Rectal smooth muscle tissue (tissue), 1 donor: Measurements from ENCODE around the gene RBM24.

Source experiments
- H3K27ac ChIP-seq: one replicate; pipeline ENCODE4 v1.7.0; 2013; ENCODE audit warnings: low read depth, low read length, inconsistent platforms
- H3K27me3 ChIP-seq: one replicate; pipeline ENCODE4 v1.7.0; 2013; ENCODE audit warnings: low read length; ENCODE audit not compliant: control insufficient read depth, insufficient read depth
- H3K36me3 ChIP-seq: one replicate; pipeline ENCODE4 v1.7.0; 2013; ENCODE audit warnings: low read length; ENCODE audit not compliant: control insufficient read depth, insufficient read depth
- H3K4me1 ChIP-seq: one replicate; pipeline ENCODE4 v1.7.0; 2013; ENCODE audit warnings: low read length; ENCODE audit not compliant: control insufficient read depth, insufficient read depth
- H3K4me3 ChIP-seq: one replicate; pipeline ENCODE4 v1.7.0; 2013; ENCODE audit warnings: low read length
- H3K9ac ChIP-seq: one replicate; pipeline ENCODE4 v1.7.0; 2013; ENCODE audit warnings: low read length

The RBM24 gene

GRCh38 chr6:17271628-17272027 lies 9.5 kb upstream of the RBM24 start:
- Histone ChIP-seq H3K27ac (no peak overlapping the region), H3K4me1 (peaks cover under 1% of the 10 kb centered on the region), H3K27me3 (no peaks in the 10 kb centered on the region), H3K4me3 (no peak overlapping the region), H3K36me3 (no peaks in the 10 kb centered on the region), H3K9ac (no peak overlapping the region)

GRCh38 chr6:17276766-17277165 lies 4.4 kb upstream of the RBM24 start:
- Histone ChIP-seq H3K27ac (no peak overlapping the region), H3K27me3 (no peaks in the 10 kb centered on the region), H3K4me3 (no peak overlapping the region), H3K4me1 (peaks cover 12% of the 10 kb centered on the region), H3K9ac (no peak overlapping the region), H3K36me3 (no peaks in the 10 kb centered on the region)

GRCh38 chr6:17277256-17277655 lies 3.9 kb upstream of the RBM24 start:
- H3K9ac ChIP-seq: no peak overlapping the region
- H3K4me3 ChIP-seq: no peak overlapping the region
- no peak overlapping the region for H3K27ac ChIP-seq

GRCh38 chr6:17278289-17279063 lies 2.7 kb upstream of the RBM24 start:
- Histone ChIP-seq H3K4me1 (peaks cover 19% of the 10 kb centered on the region), H3K36me3 (no peaks in the 10 kb centered on the region), H3K4me3 (no peak overlapping the region), H3K9ac (no peak overlapping the region), H3K27ac (peak overlapping the region; percentile 71), H3K27me3 (no peaks in the 10 kb centered on the region)

More at GRCh38 chr6:17277256-17277655, 3.9 kb upstream of the RBM24 start:
- Histone ChIP-seq H3K36me3 (no peaks in the 10 kb centered on the region), H3K4me1 (peaks cover 12% of the 10 kb centered on the region), H3K27me3 (no peaks in the 10 kb centered on the region)

GRCh38 chr6:17280138-17280537 lies 1.0 kb upstream of the RBM24 start:
- H3K4me1 ChIP-seq: peaks cover 22% of the 10 kb centered on the region
- H3K27me3 ChIP-seq: no peaks in the 10 kb centered on the region
- no peaks in the 10 kb centered on the region for H3K36me3 ChIP-seq
- H3K9ac ChIP-seq: no peak overlapping the region
- peak overlapping the region; percentile 92 for H3K27ac ChIP-seq
- H3K4me3 ChIP-seq: peak overlapping the region; percentile 78

GRCh38 chr6:17280552-17281090 lies 540 bp upstream of the RBM24 start:
- peak overlapping the region; percentile 40 for H3K9ac ChIP-seq
- H3K4me1 ChIP-seq: peaks cover 23% of the 10 kb centered on the region
- H3K27ac ChIP-seq: peak overlapping the region; percentile 92
- peak overlapping the region; percentile 78 for H3K4me3 ChIP-seq
- H3K27me3 ChIP-seq: no peaks in the 10 kb centered on the region
- no peaks in the 10 kb centered on the region for H3K36me3 ChIP-seq

GRCh38 chr6:17281497-17282481 lies 628 bp downstream of the RBM24 start:
- Histone ChIP-seq H3K27me3 (no peaks in the 10 kb centered on the region), H3K4me1 (peaks cover 21% of the 10 kb centered on the region), H3K27ac (peak overlapping the region; percentile 92)

GRCh38 chr6:17283074-17283473 lies 1.9 kb downstream of the RBM24 start:
- Histone ChIP-seq H3K9ac (no peak overlapping the region), H3K4me1 (peaks cover 16% of the 10 kb centered on the region), H3K36me3 (no peaks in the 10 kb centered on the region), H3K27me3 (no peaks in the 10 kb centered on the region), H3K27ac (no peak overlapping the region), H3K4me3 (peak overlapping the region; percentile 62)

More at GRCh38 chr6:17281497-17282481, 628 bp downstream of the RBM24 start:
- no peaks in the 10 kb centered on the region for H3K36me3 ChIP-seq
- H3K9ac ChIP-seq: peak overlapping the region; percentile 46
- peak overlapping the region; percentile 78 for H3K4me3 ChIP-seq

- peak overlapping the region; percentile 80 for H3K27ac ChIP-seq
Observed at GRCh38 chr6:17289630-17290061, 8.5 kb downstream of the RBM24 start.

GRCh38 chr6:17291778-17292177 lies 10.6 kb downstream of the RBM24 start:
- Histone ChIP-seq H3K27ac (no peak overlapping the region), H3K4me3 (no peak overlapping the region), H3K9ac (no peak overlapping the region), H3K27me3 (no peaks in the 10 kb centered on the region), H3K4me1 (peaks cover 11% of the 10 kb centered on the region), H3K36me3 (no peaks in the 10 kb centered on the region)

More at GRCh38 chr6:17289630-17290061, 8.5 kb downstream of the RBM24 start:
- Histone ChIP-seq H3K4me3 (peak overlapping the region; percentile 6), H3K9ac (no peak overlapping the region), H3K36me3 (no peaks in the 10 kb centered on the region), H3K27me3 (no peaks in the 10 kb centered on the region), H3K4me1 (peaks cover 14% of the 10 kb centered on the region)

GRCh38 chr6:17292600-17293133 lies 11.5 kb downstream of the RBM24 start:
- Histone ChIP-seq H3K36me3 (no peaks in the 10 kb centered on the region), H3K27me3 (no peaks in the 10 kb centered on the region), H3K4me1 (peaks cover 12% of the 10 kb centered on the region), H3K9ac (no peak overlapping the region), H3K27ac (no peak overlapping the region), H3K4me3 (no peak overlapping the region)

- no peaks in the 10 kb centered on the region for H3K27me3 ChIP-seq
- no peaks in the 10 kb centered on the region for H3K36me3 ChIP-seq
- no peak overlapping the region for H3K27ac ChIP-seq
- peaks cover 12% of the 10 kb centered on the region for H3K4me1 ChIP-seq
- no peak overlapping the region for H3K9ac ChIP-seq
- H3K4me3 ChIP-seq: no peak overlapping the region
Observed at GRCh38 chr6:17293395-17293794, 12.2 kb downstream of the RBM24 start.
